ENCODE measurements around the gene PDCL2. TPM values are rescaled to one million over a fixed set of nuclear protein-coding genes. Genes with fewer than 3 reads are reported as not detected.
A peak's percentile ranks its signal among the peaks of the same experiment; 100 is the strongest.

The PDCL2 gene
- total RNA-seq, 2 donors from 2014 or later = not detected

- H3K36me3 ChIP-seq = no peaks in the 10 kb centered on the region
- DNase-seq = no peak
- no peaks in the 10 kb centered on the region for H3K9me3 ChIP-seq
- H3K27me3 ChIP-seq = no peaks in the 10 kb centered on the region
- H3K27ac ChIP-seq = no peak overlapping the region
- no peaks in the 10 kb centered on the region for H3K4me1 ChIP-seq
- no peak overlapping the region for H3K4me3 ChIP-seq
- no peak overlapping the region for H3K9ac ChIP-seq (ENCODE audit: low read depth in 2 of 2, low read length in 2 of 2)
- intact Hi-C loops (cut with DNase I) = loop anchor here (10.0 kb wide), 3 partner anchors 115 to 315 kb away; partner anchors contain the start of gene SRD5A3
- no peak for TF ChIP-seq CTCF (IDR thresholded peaks at IDR 0.05)
Measured at GRCh38 chr4:55549888-55550287, 42.2 kb downstream of the PDCL2 start.

GRCh38 chr4:55547918-55548317 is 44.1 kb downstream of the PDCL2 start:
- no peak overlapping the region for H3K9ac ChIP-seq (ENCODE audit: low read depth in 2 of 2, low read length in 2 of 2)
- intact Hi-C loops (cut with DNase I) = loop anchor here (10.0 kb wide), 1 partner anchor 113 kb away; no protein-coding TSS in a partner anchor

GRCh38 chr4:55547466-55547770 is 44.6 kb downstream of the PDCL2 start:
- Histone ChIP-seq H3K36me3 (no peaks in the 10 kb centered on the region), H3K9ac (ENCODE audit: low read depth in 2 of 2, low read length in 2 of 2) (peak overlapping the region; percentile 82 to 91), H3K27ac (peak overlapping the region; percentile 99), H3K9me3 (no peaks in the 10 kb centered on the region), H3K4me1 (no peaks in the 10 kb centered on the region), H3K27me3 (no peaks in the 10 kb centered on the region), H3K4me3 (peak overlapping the region; percentile 94)
- TF ChIP-seq CTCF (IDR thresholded peaks at IDR 0.05) = no peak
- DNase-seq = no peak
- intact Hi-C loops (cut with DNase I) = loop anchor here (10.0 kb wide), 1 partner anchor 113 kb away; no protein-coding TSS in a partner anchor

More at GRCh38 chr4:55547918-55548317, 44.1 kb downstream of the PDCL2 start:
- TF ChIP-seq CTCF (IDR thresholded peaks at IDR 0.05) = no peak
- Histone ChIP-seq H3K4me3 (no peak overlapping the region), H3K4me1 (no peaks in the 10 kb centered on the region), H3K9me3 (no peaks in the 10 kb centered on the region), H3K36me3 (no peaks in the 10 kb centered on the region), H3K27me3 (no peaks in the 10 kb centered on the region), H3K27ac (peak overlapping the region; percentile 99)
- DNase-seq = no peak

GRCh38 chr4:55546756-55547465 is 45.1 kb downstream of the PDCL2 start, which contains the start of gene CLOCK:
Gene CLOCK, minus strand, starts transcription at chr4:55546909. Its CDS starts 64,124 bp downstream, at chr4:55482785.
- peak; percentile 43 for TF ChIP-seq CTCF (IDR thresholded peaks at IDR 0.05)
- intact Hi-C loops (cut with DNase I) = loop anchor here (10.0 kb wide), 1 partner anchor 112 kb away; no protein-coding TSS in a partner anchor
- Histone ChIP-seq H3K9ac (ENCODE audit: low read depth in 2 of 2, low read length in 2 of 2) (peak within 1 kb of the TSS; percentile 82 to 91), H3K9me3 (no peaks in the 10 kb centered on the region), H3K4me3 (peak within 1 kb of the TSS; percentile 94), H3K27ac (peak within 1 kb of the TSS; percentile 99), H3K4me1 (no peaks in the 10 kb centered on the region), H3K27me3 (no peaks in the 10 kb centered on the region), H3K36me3 (no peaks in the 10 kb centered on the region)
- peak; percentile 83 for DNase-seq

- no peak for DNase-seq
- Histone ChIP-seq H3K27ac (peak overlapping the region; percentile 99), H3K4me1 (no peaks in the 10 kb centered on the region), H3K9ac (ENCODE audit: low read depth in 2 of 2, low read length in 2 of 2) (peak overlapping the region; percentile 82 to 91), H3K9me3 (no peaks in the 10 kb centered on the region), H3K4me3 (peak overlapping the region; percentile 94), H3K36me3 (no peaks in the 10 kb centered on the region), H3K27me3 (no peaks in the 10 kb centered on the region)
- no peak for TF ChIP-seq CTCF (IDR thresholded peaks at IDR 0.05)
- intact Hi-C loops (cut with DNase I) = loop anchor here (10.0 kb wide), 1 partner anchor 112 kb away; no protein-coding TSS in a partner anchor
Measured at GRCh38 chr4:55546506-55546755, 45.6 kb downstream of the PDCL2 start.

Measured in colonic mucosa (tissue), 4 donors.